AG09319 (cell line): Measurements from ENCODE around the gene GTSF1L.

ENCODE experiments used
- DNase-seq: peaks from one replicate; pipeline ENCODE4 v3.0.0-alpha.2; 2010; ENCODE audit warnings: low read depth; ENCODE audit errors: extremely low read depth
- TF ChIP-seq, protein P1 (sequence below): IDR thresholded peaks from 2 replicates; pipeline ENCODE4 v1.5.1; 2011; ENCODE audit warnings: low read depth, mild to moderate bottlenecking, inconsistent platforms, low read length, moderate library complexity

The GTSF1L gene

GRCh38 chr20:43699941-43700565, 26.7 kb downstream of the GTSF1L start:
- TF ChIP-seq, protein P1, sequence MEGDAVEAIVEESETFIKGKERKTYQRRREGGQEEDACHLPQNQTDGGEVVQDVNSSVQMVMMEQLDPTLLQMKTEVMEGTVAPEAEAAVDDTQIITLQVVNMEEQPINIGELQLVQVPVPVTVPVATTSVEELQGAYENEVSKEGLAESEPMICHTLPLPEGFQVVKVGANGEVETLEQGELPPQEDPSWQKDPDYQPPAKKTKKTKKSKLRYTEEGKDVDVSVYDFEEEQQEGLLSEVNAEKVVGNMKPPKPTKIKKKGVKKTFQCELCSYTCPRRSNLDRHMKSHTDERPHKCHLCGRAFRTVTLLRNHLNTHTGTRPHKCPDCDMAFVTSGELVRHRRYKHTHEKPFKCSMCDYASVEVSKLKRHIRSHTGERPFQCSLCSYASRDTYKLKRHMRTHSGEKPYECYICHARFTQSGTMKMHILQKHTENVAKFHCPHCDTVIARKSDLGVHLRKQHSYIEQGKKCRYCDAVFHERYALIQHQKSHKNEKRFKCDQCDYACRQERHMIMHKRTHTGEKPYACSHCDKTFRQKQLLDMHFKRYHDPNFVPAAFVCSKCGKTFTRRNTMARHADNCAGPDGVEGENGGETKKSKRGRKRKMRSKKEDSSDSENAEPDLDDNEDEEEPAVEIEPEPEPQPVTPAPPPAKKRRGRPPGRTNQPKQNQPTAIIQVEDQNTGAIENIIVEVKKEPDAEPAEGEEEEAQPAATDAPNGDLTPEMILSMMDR, result no peak
- DNase-seq, result no peak

- no peak for DNase-seq
- TF ChIP-seq, protein P1, result no peak
These were observed 31.2 kb downstream of the GTSF1L start for GRCh38 chr20:43695571-43695970.

DNA sequence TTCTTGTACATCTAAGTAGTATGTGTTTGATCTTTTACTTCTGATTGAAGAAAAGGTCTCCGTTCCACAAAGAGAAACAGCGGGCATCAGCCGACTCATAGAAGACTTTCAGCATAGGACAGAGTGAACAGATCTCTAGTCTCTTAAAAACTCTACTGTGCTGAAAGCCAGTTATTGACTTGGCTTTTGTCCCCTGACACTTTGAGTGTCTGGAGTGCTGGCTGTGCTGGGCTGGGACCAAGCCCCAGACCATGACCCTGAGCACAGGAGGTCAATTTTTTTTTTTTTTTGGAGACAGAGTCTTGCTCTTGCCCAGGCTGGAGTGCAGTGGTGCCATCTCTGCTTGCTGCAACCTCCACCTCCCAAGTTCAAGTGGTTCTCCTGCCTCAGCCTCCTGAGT, 32.0 kb downstream of the GTSF1L start:
- TF ChIP-seq, protein P1, result no peak
- no peak for DNase-seq

DNA sequence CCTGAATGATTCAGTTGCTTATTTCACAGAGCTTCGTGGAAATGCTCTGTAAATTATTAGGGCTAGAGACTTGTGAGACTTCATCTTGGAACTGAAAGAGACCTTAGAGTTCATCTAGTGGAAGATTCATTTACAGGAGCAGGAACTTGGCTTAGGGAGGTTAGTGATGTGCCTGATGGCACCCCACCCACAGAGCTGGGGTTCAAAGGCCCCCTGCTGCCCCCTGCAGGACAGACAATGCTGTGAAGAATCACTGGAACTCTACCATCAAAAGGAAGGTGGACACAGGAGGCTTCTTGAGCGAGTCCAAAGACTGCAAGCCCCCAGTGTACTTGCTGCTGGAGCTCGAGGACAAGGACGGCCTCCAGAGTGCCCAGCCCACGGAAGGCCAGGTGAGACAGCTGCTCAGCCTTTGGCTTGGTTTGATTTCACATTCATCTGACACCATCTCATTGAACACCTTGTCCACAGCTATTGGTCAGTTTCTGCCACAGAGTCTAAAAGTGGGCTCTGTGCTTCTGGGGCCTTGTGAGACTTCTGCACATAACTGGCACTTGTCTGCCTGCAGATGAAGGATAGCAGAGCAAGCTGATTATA, 34.8 kb downstream of the GTSF1L start:
- DNase-seq, result no peak
- TF ChIP-seq, protein P1, result peak; percentile 65

- DNase-seq, result no peak
- TF ChIP-seq, protein P1, result no peak
These were observed 35.7 kb downstream of the GTSF1L start for GRCh38 chr20:43690943-43691598.

- DNase-seq, result no peak
- TF ChIP-seq, protein P1, result no peak
These were observed 37.6 kb downstream of the GTSF1L start for GRCh38 chr20:43689165-43689564.

DNA sequence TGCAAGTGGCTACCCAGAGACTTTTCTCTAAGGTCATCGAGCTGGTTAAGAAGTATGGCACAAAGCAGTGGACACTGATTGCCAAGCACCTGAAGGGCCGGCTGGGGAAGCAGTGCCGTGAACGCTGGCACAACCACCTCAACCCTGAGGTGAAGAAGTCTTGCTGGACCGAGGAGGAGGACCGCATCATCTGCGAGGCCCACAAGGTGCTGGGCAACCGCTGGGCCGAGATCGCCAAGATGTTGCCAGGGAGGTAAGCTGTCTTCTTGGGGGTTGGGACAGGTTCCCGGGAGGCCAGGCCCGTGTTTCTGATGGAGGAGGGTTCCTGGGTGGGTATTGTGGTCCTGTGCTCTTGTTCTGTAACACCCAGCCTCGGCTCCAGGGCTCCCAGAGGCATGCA, 40.0 kb downstream of the GTSF1L start:
- no peak for DNase-seq
- TF ChIP-seq, protein P1, result no peak
